GM12891 (cell line): ENCODE measurements around the gene TSPAN17.

Source experiments
- DNase-seq: peaks from one replicate; pipeline ENCODE4 v3.0.0; 2011; ENCODE audit warnings: low spot score; ENCODE audit not compliant: insufficient read length
- FAIRE-seq: peaks from 2 replicates; lab custom pipeline; 2011; peaks lifted over from hg19 to GRCh38; lab: Jason Lieb, UNC
- PAX5 ChIP-seq: IDR thresholded peaks from 2 replicates; pipeline ENCODE4 v1.6.1; 2011; ENCODE audit warnings: low read length, moderate library complexity, mild to moderate bottlenecking; ENCODE audit not compliant: insufficient read depth, severe bottlenecking
- POLR2A ChIP-seq: IDR thresholded peaks from 2 replicates; pipeline ENCODE4 v1.6.1; 2011; ENCODE audit warnings: low read depth, low read length, control low read depth
- POLR2AphosphoS5 ChIP-seq: IDR thresholded peaks from 2 replicates; pipeline ENCODE4 v1.6.1; 2011; ENCODE audit warnings: low read depth, low read length, control low read depth
- POU2F2 ChIP-seq: IDR thresholded peaks from 2 replicates; pipeline ENCODE4 v1.6.1; 2011; ENCODE audit warnings: low read depth, mild to moderate bottlenecking, control low read depth, low read length, moderate library complexity
- SPI1 ChIP-seq: IDR thresholded peaks from 2 replicates; pipeline ENCODE4 v1.6.1; 2011; ENCODE audit warnings: low read depth, low read length, control low read depth
- TAF1 ChIP-seq: IDR thresholded peaks from 2 replicates; pipeline ENCODE4 v1.6.1; 2011; ENCODE audit warnings: low read depth, low read length, control low read depth

Gene TSPAN17

DNA sequence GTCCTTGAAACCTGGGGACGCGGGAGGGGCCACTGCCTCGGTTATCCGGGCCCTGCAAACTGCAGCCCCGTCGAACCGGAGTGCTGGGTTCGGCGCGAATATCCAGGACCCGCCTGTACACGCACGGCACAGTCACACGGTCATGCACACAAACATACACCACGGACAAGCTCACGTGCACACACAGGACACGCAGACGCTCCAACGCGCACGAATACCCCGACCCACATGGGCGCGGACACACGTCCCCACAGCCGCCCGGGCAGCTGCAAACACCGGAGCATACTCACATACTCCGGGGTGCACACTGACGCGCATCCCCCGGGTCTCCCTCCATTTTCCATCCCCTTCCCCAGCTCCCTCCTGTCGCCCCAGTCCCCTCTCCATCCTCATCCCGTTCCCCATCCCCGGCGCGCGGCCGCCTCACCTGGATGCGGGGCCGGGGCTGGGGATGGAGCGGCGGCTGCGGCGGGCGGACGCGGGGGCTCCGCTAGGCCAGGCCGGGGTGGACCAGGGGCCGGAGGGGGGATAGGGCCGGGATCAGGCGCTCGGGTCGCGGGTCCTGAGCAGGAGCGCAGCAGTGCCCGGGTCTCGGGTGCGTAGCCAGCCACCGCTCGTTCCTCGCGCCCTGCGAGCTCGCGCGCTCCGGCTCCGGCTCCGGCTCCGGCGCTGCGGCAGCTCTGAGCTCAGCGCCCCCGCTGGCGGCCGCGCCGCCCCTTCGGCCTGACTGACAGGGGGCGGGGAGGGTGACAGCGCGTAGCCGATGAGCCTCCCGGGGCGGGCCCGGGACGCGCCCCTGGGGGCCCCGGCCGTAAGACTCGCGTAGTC lies 17.2 kb upstream of the TSPAN17 start, which contains the start of the genes EIF4E1B and SNCB:
Gene EIF4E1B (plus strand): TSS at position 823 of the 828 bp plus-strand sequence. CDS start 12,113 bp downstream, outside the sequence.
Gene SNCB (minus strand): TSS at position 682 of the 828 bp plus-strand sequence. CDS start 880 bp downstream, outside the sequence.
- FAIRE-seq (peak; percentile 13), DNase-seq (peak; percentile 84)
- no peak for TF ChIP-seq PAX5
- TF ChIP-seq POLR2AphosphoS5: no peak
- no peak for TF ChIP-seq POLR2A
- no peak for TF ChIP-seq TAF1
- no peak for TF ChIP-seq SPI1
- no peak for TF ChIP-seq POU2F2

DNA sequence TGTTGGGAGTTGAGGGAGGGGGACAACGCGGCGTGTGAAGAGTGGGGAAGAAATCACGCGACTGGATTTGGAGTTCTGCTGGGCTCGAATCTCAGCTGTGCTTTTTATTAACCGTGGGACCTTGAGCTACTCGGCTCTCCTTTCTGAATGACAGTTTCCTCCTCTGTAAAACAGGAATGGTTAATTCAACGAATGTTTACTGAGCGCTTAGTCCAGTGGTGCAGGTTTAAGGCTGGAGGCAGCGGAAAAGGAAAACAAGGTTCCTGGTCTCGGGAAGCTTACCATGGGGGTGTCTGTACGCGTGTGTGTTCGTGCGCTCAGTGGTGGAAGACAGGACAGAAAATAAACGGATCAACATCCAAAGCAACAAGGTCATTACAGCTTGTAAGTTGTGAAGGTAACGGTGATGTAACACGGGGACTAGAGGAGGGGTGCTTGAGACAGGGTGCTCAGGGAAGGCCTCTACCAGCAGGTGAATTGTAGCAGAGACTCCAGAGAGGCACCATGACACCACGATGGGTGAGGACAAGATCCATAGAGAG lies 16.5 kb upstream of the TSPAN17 start:
- FAIRE-seq (peak; percentile 52), DNase-seq (no peak)
- TF ChIP-seq POLR2AphosphoS5: no peak
- no peak for TF ChIP-seq POU2F2
- TF ChIP-seq SPI1: no peak
- TF ChIP-seq PAX5: no peak
- TF ChIP-seq TAF1: no peak
- no peak for TF ChIP-seq POLR2A

DNA sequence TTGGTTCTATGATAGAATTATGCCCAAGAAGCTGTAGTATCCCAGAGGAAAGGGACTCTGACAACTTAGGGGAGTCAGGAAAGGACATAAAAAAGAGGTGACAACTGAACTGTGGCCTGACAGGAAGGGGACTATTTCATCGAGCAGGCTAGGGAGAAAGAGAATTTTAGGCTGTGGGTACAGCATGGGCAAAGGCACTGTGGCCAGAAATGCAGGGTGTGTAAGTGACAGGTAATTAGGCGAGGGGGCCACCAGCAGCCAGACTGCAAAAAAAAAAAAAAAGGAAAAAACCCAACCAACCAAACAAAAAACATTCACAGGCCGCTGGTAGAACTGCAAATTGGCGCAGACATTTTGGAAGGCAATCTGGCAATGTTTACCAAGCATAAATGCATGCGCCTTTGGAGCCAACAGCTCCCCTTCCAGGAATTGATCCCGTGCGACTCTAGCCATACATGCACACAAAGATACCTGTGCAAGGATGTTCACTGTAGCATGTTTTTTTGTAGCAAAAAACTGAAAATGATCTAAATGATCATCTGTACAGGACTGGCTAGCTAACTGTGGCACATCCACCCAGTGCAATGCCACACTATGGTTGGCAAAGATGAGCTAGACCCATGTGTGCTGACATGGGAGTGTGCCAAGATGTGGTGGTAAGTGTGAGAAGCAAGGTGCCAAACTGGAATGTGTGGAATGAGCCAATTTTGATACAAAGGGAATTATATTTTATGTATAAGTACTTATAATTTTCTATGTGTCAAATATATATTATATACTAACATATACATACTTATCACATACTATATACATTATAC lies 15.7 kb upstream of the TSPAN17 start:
- FAIRE-seq: no peak
- no peak for TF ChIP-seq POLR2A

DNA sequence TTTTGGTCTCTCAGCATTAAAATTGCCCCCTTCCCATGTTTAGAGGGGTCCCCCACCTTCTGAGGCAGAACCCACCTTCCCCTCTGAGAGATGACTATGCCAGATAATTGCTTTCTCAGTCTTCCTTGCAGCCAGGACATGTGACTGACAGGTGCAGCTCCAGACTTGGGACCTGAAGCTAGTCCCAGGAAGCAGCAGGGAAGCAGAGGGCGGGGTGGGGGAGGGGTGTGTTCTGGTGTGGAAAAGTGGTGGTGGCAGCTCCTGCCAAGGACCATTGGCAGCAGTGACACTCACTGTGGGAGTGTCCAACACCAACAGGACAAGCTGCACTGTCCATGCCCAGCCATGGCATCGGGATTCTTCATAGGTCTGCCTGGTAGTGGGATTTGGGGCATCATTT lies 14.5 kb upstream of the TSPAN17 start:
- FAIRE-seq: no peak

More for the DNA sequence above, 15.7 kb upstream of the TSPAN17 start:
- DNase-seq: no peak

DNA sequence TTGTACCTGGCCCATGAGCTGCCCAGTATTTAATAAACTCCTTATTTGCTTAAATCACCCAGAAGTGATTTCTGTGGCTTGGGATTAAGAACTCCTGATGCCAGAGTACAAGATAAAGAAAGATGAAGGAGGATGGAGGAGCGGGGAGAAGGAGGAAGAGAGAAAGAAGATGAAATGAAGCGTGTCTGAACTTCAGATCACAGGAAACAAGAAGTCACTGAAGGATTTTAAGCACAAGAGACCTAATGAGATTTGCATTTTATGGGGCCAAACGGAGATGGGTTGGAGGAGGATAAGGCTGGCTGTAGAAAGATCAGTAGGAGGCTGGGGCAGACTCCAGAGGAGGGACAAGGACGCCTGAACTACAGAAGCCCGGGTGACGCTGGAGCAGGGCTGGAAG lies 13.7 kb upstream of the TSPAN17 start:
- FAIRE-seq (no peak), DNase-seq (no peak)
- TF ChIP-seq SPI1 (peak; percentile 38; the same call in 1 of the 2 replicates), POLR2AphosphoS5 (no peak)

More for the DNA sequence above, 14.5 kb upstream of the TSPAN17 start:
- no peak for DNase-seq
- no peak for TF ChIP-seq POLR2A
- no peak for TF ChIP-seq PAX5
- TF ChIP-seq POU2F2: no peak
- no peak for TF ChIP-seq POLR2AphosphoS5
- no peak for TF ChIP-seq SPI1
- no peak for TF ChIP-seq TAF1

DNA sequence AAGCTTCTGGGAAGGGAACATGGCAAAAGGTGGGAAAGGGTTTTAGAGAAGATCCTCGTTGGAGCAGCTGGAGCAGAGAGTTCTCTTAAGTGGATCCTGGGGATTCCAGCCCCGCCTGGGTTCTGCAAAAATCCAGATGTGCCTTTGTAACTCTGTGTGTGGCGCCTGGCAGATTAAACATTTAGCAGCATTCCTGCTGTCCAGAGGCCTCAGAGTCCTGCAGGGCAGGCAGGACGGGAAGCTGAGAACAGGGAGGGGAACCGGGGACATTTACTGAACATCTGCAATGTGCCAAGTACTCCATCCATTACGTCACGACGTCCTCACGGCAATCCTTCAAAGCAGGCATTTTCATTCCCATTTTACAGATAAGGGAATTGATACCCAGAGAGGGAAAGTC lies 10.9 kb upstream of the TSPAN17 start:
- TF ChIP-seq POLR2A: no peak
- no peak for TF ChIP-seq PAX5
- no peak for TF ChIP-seq TAF1
- TF ChIP-seq POU2F2: no peak
- no peak for TF ChIP-seq SPI1
- no peak for TF ChIP-seq POLR2AphosphoS5
- DNase-seq (no peak), FAIRE-seq (no peak)

DNA sequence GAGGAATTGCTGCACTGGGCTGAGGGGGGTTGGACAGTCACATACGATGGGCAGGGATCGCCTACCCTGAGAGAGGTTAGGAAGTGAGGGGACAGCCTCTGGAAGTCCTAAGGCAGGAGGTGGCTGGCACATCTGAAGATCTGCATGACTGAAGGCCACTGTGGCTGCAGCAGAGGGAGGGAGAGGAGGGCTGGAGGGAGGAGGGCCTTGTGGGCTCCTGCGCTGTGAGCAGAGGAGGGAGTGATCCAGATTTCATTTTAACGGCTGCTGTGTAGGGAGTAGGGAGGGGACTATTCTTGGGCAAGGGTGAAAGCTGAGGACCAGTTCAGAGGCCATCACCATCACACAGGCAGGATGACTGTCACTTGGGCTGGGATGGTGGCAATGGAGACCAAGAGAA lies 9.7 kb upstream of the TSPAN17 start:
- no peak for DNase-seq
- FAIRE-seq: no peak

DNA sequence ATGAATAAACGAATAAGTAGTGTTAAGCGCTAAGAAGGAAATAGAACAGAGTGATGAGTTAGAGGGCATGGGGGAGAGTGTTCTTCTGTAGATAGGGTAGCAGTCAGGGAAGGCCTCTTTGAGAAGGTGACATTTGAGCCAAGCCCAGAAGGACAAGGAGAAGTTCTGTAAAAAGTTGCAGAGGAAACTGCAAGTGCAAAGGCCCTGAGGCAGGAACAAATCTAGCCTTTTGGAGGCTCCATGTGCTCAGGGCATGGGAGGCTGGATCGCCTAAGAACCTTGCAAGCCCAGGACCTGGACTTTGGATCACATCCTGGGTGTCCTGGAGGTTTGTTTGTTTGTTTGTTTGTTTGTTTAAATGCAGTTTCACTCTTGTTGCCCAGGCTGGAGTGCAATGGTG lies 8.8 kb upstream of the TSPAN17 start:
- no peak for FAIRE-seq
- no peak for DNase-seq
- TF ChIP-seq POU2F2 (no peak), TAF1 (no peak), POLR2AphosphoS5 (no peak), SPI1 (no peak), POLR2A (no peak), PAX5 (no peak)

More for the DNA sequence above, 9.7 kb upstream of the TSPAN17 start:
- TF ChIP-seq POLR2A (no peak), POU2F2 (no peak), POLR2AphosphoS5 (no peak), SPI1 (no peak), TAF1 (no peak), PAX5 (no peak)

DNA sequence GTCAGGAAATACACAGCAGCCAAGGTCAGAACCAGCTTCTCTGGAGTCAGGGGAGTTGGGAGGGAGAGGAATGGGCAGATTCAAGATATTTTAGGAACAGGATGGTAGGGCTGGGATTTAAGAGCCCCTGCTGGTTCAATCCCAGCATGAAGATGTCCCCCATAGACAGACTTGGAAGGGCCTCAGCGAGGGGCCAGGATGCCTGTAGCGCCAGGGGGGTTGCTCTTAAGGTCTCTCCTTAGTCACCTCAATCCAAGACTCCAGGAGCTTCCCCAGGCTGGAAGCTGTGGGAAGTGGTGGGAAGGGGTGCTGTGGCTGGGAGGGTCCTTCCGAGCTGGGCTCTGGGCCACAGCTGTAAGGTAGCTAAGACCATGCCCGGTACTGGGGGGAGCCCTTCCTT lies 8.1 kb upstream of the TSPAN17 start:
- DNase-seq: no peak
- no peak for FAIRE-seq
- TF ChIP-seq POLR2A: no peak
- no peak for TF ChIP-seq POLR2AphosphoS5
- no peak for TF ChIP-seq SPI1
- no peak for TF ChIP-seq PAX5
- TF ChIP-seq TAF1: no peak
